ENCODE measurements around the gene TCF4. TPM values are rescaled to one million over a fixed set of nuclear protein-coding genes. Genes with fewer than 3 reads are reported as not detected.
A peak's percentile ranks its signal among the peaks of the same experiment; 100 is the strongest.

The TCF4 gene
- total RNA-seq, 1 donor from 2014 or later = 143 TPM

GRCh38 chr18:55287935-55288868 is 299.8 kb downstream of the TCF4 start:
- TF ChIP-seq CTCF (IDR thresholded peaks at IDR 0.05) = no peak
- DNase-seq = no peak
- ATAC-seq = no peak
- no peak overlapping the region for H3K4me3 ChIP-seq
- H3K27me3 ChIP-seq = no peaks in the 10 kb centered on the region
- H3K36me3 ChIP-seq = no peaks in the 10 kb centered on the region
- no peak overlapping the region for H3K27ac ChIP-seq
- intact Hi-C loops (cut with DNase I) = no loop called here
- peaks cover 23% of the 10 kb centered on the region for H3K4me1 ChIP-seq
- no peaks in the 10 kb centered on the region for H3K9me3 ChIP-seq

- H3K4me3 ChIP-seq = no peak overlapping the region
- peak; percentile 33 for ATAC-seq
- H3K36me3 ChIP-seq = no peaks in the 10 kb centered on the region
- DNase-seq = no peak
- no peak for TF ChIP-seq CTCF (IDR thresholded peaks at IDR 0.05)
- no peaks in the 10 kb centered on the region for H3K27me3 ChIP-seq
- H3K27ac ChIP-seq = no peak overlapping the region
- intact Hi-C loops (cut with DNase I) = no loop called here
- H3K9me3 ChIP-seq = no peaks in the 10 kb centered on the region
- peaks cover 13% of the 10 kb centered on the region for H3K4me1 ChIP-seq
These were observed 300.7 kb downstream of the TCF4 start for GRCh38 chr18:55287149-55287806.

GRCh38 chr18:55286257-55286825 is 301.7 kb downstream of the TCF4 start:
- no peaks in the 10 kb centered on the region for H3K27me3 ChIP-seq
- no peak overlapping the region for H3K4me3 ChIP-seq
- H3K4me1 ChIP-seq = peaks cover 11% of the 10 kb centered on the region
- TF ChIP-seq CTCF (IDR thresholded peaks at IDR 0.05) = no peak
- H3K27ac ChIP-seq = no peak overlapping the region
- H3K9me3 ChIP-seq = no peaks in the 10 kb centered on the region
- no peaks in the 10 kb centered on the region for H3K36me3 ChIP-seq
- DNase-seq (no peak), ATAC-seq (no peak)
- intact Hi-C loops (cut with DNase I) = no loop called here

- Histone ChIP-seq H3K27ac (no peak overlapping the region), H3K9me3 (no peaks in the 10 kb centered on the region)
- intact Hi-C loops (cut with DNase I) = no loop called here
These were observed 303.4 kb downstream of the TCF4 start for GRCh38 chr18:55284614-55285013.

GRCh38 chr18:55283309-55283708 is 304.7 kb downstream of the TCF4 start:
- no peaks in the 10 kb centered on the region for H3K36me3 ChIP-seq
- H3K4me1 ChIP-seq = peaks cover 20% of the 10 kb centered on the region
- no peak for TF ChIP-seq CTCF (IDR thresholded peaks at IDR 0.05)
- intact Hi-C loops (cut with DNase I) = no loop called here
- no peaks in the 10 kb centered on the region for H3K9me3 ChIP-seq
- no peak overlapping the region for H3K4me3 ChIP-seq
- H3K27me3 ChIP-seq = no peaks in the 10 kb centered on the region
- DNase-seq (no peak), ATAC-seq (no peak)
- no peak overlapping the region for H3K27ac ChIP-seq

More at GRCh38 chr18:55284614-55285013, 303.4 kb downstream of the TCF4 start:
- no peak for DNase-seq
- no peak for TF ChIP-seq CTCF (IDR thresholded peaks at IDR 0.05)
- no peaks in the 10 kb centered on the region for H3K36me3 ChIP-seq
- H3K4me1 ChIP-seq = peaks cover 20% of the 10 kb centered on the region
- no peaks in the 10 kb centered on the region for H3K27me3 ChIP-seq
- H3K4me3 ChIP-seq = no peak overlapping the region
- no peak for ATAC-seq
